Stimulated activated naive CD8-positive, alpha-beta T cell treated with anti-CD3 and anti-CD28 coated beads, Interleukin-15, amount 100 ng/mL, for 72 hours (primary cell): ENCODE results near the gene ARFGAP1.

Experiments used
- ATAC-seq: fragments of 150-1000 bp; cut with Tn5 transposase; 2 replicates; pipeline ENCODE4 v1.10.0; 2021; ENCODE audit warnings: mild to moderate bottlenecking, moderate library complexity
- DNase-seq, 2 donors: peaks; one replicate each; pipeline ENCODE4 v3.0.0; 2021 to 2022
- H3K27ac Mint-ChIP-seq, 2 donors: one replicate each; pipeline ENCODE4 v1.8.0; 2022; ENCODE audit warnings: mild to moderate bottlenecking in 2 of 2, mixed read lengths in 2 of 2, moderate library complexity in 2 of 2
- H3K27me3 Mint-ChIP-seq: one replicate; pipeline ENCODE4 v1.8.0; 2022; ENCODE audit warnings: mixed read lengths
- H3K4me1 Mint-ChIP-seq: one replicate; pipeline ENCODE4 v1.8.0; 2022; ENCODE audit warnings: mild to moderate bottlenecking, mixed read lengths
- H3K4me3 Mint-ChIP-seq, 2 donors: one replicate each; pipeline ENCODE4 v1.8.0; 2022; ENCODE audit warnings: mild to moderate bottlenecking in 2 of 2, mixed read lengths in 2 of 2, moderate library complexity in 1 of 2
- H3K9me3 Mint-ChIP-seq, 2 donors: one replicate each; pipeline ENCODE4 v1.8.0; 2022; ENCODE audit warnings: mixed read lengths in 2 of 2

The ARFGAP1 gene

GRCh38 chr20:63272105-63273058 lies at the start of gene ARFGAP1:
TSS of gene ARFGAP1 (plus strand) at chr20:63272813. CDS start at chr20:63275581, 2,768 bp downstream.
- Mint-ChIP-seq H3K4me1 (peaks cover 34% of the 10 kb centered on the region), H3K27ac (peak within 1 kb of the TSS; percentile 96 to 97), H3K9me3 (no peaks in the 10 kb centered on the region), H3K4me3 (peak within 1 kb of the TSS; percentile 85 to 97), H3K27me3 (no peaks in the 10 kb centered on the region)
- ATAC-seq (peak; percentile 98), DNase-seq (peak; percentile 84 to 87)

- peaks cover under 1% of the 10 kb centered on the region for H3K27me3 Mint-ChIP-seq
- no peak overlapping the region for H3K27ac Mint-ChIP-seq
- ATAC-seq (peak; percentile 65), DNase-seq (peak; percentile 44 to 51)
- no peaks in the 10 kb centered on the region for H3K9me3 Mint-ChIP-seq
- no peak overlapping the region for H3K4me3 Mint-ChIP-seq
- no peaks in the 10 kb centered on the region for H3K4me1 Mint-ChIP-seq
These were observed 49.3 kb upstream of the ARFGAP1 start for GRCh38 chr20:63223121-63223825.

- ATAC-seq (no peak), DNase-seq (no peak)
- Mint-ChIP-seq H3K4me3 (no peak overlapping the region), H3K27me3 (peaks cover 6% of the 10 kb centered on the region), H3K9me3 (no peaks in the 10 kb centered on the region), H3K27ac (no peak overlapping the region), H3K4me1 (no peaks in the 10 kb centered on the region)
These were observed 48.8 kb upstream of the ARFGAP1 start for GRCh38 chr20:63223826-63224207.

- ATAC-seq (no peak), DNase-seq (no peak)
- Mint-ChIP-seq H3K9me3 (no peaks in the 10 kb centered on the region), H3K4me3 (no peak overlapping the region), H3K27me3 (peaks cover 13% of the 10 kb centered on the region), H3K27ac (no peak overlapping the region), H3K4me1 (no peaks in the 10 kb centered on the region)
These were observed 48.1 kb upstream of the ARFGAP1 start for GRCh38 chr20:63224412-63225081.

GRCh38 chr20:63225082-63225454 lies 47.5 kb upstream of the ARFGAP1 start:
- H3K9me3 Mint-ChIP-seq = no peaks in the 10 kb centered on the region
- H3K27ac Mint-ChIP-seq = no peak overlapping the region
- H3K27me3 Mint-ChIP-seq = peaks cover 19% of the 10 kb centered on the region
- no peak overlapping the region for H3K4me3 Mint-ChIP-seq
- no peak for ATAC-seq
- no peaks in the 10 kb centered on the region for H3K4me1 Mint-ChIP-seq
- DNase-seq = no peak

GRCh38 chr20:63226042-63226943 lies 46.3 kb upstream of the ARFGAP1 start:
- H3K27me3 Mint-ChIP-seq = peaks cover 31% of the 10 kb centered on the region
- DNase-seq (no peak), ATAC-seq (no peak)
- H3K4me1 Mint-ChIP-seq = peaks cover 10% of the 10 kb centered on the region
- no peaks in the 10 kb centered on the region for H3K9me3 Mint-ChIP-seq
- H3K27ac Mint-ChIP-seq = peak overlapping the region in 1 of 2 donors; percentile 42
- H3K4me3 Mint-ChIP-seq = no peak overlapping the region

GRCh38 chr20:63227260-63227659 lies 45.4 kb upstream of the ARFGAP1 start:
- H3K27ac Mint-ChIP-seq = no peak overlapping the region
- peaks cover 37% of the 10 kb centered on the region for H3K27me3 Mint-ChIP-seq
- no peak overlapping the region for H3K4me3 Mint-ChIP-seq
- no peaks in the 10 kb centered on the region for H3K9me3 Mint-ChIP-seq
- H3K4me1 Mint-ChIP-seq = peaks cover 10% of the 10 kb centered on the region
- DNase-seq (no peak), ATAC-seq (no peak)

GRCh38 chr20:63228806-63229205 lies 43.8 kb upstream of the ARFGAP1 start:
- DNase-seq = no peak
- peaks cover 52% of the 10 kb centered on the region for H3K27me3 Mint-ChIP-seq

GRCh38 chr20:63230800-63231268 lies 41.8 kb upstream of the ARFGAP1 start:
- H3K27me3 Mint-ChIP-seq = peaks cover 52% of the 10 kb centered on the region
- DNase-seq (no peak), ATAC-seq (no peak)
- no peak overlapping the region for H3K27ac Mint-ChIP-seq
- H3K4me3 Mint-ChIP-seq = no peak overlapping the region
- H3K4me1 Mint-ChIP-seq = peaks cover 25% of the 10 kb centered on the region
- H3K9me3 Mint-ChIP-seq = no peaks in the 10 kb centered on the region

More at GRCh38 chr20:63228806-63229205, 43.8 kb upstream of the ARFGAP1 start:
- Mint-ChIP-seq H3K9me3 (no peaks in the 10 kb centered on the region), H3K4me3 (no peak overlapping the region), H3K4me1 (peaks cover 10% of the 10 kb centered on the region), H3K27ac (no peak overlapping the region)
- ATAC-seq = no peak

- Mint-ChIP-seq H3K27ac (no peak overlapping the region), H3K4me1 (peaks cover 40% of the 10 kb centered on the region), H3K9me3 (no peaks in the 10 kb centered on the region), H3K27me3 (peaks cover 52% of the 10 kb centered on the region), H3K4me3 (no peak overlapping the region)
- DNase-seq (no peak), ATAC-seq (no peak)
These were observed 40.2 kb upstream of the ARFGAP1 start for GRCh38 chr20:63232235-63233060.

- H3K27me3 Mint-ChIP-seq = peaks cover 52% of the 10 kb centered on the region
- ATAC-seq = no peak
These were observed 39.6 kb upstream of the ARFGAP1 start for GRCh38 chr20:63233061-63233344.

GRCh38 chr20:63233924-63234323 lies 38.7 kb upstream of the ARFGAP1 start:
- Mint-ChIP-seq H3K27ac (no peak overlapping the region), H3K27me3 (peaks cover 45% of the 10 kb centered on the region), H3K4me1 (peaks cover 51% of the 10 kb centered on the region), H3K4me3 (no peak overlapping the region), H3K9me3 (no peaks in the 10 kb centered on the region)
- ATAC-seq (no peak), DNase-seq (no peak)

More at GRCh38 chr20:63233061-63233344, 39.6 kb upstream of the ARFGAP1 start:
- no peak overlapping the region for H3K4me3 Mint-ChIP-seq
- no peak overlapping the region for H3K27ac Mint-ChIP-seq
- DNase-seq = no peak
- no peaks in the 10 kb centered on the region for H3K9me3 Mint-ChIP-seq
- peaks cover 42% of the 10 kb centered on the region for H3K4me1 Mint-ChIP-seq

- ATAC-seq (peak; percentile 32), DNase-seq (no peak)
- H3K4me3 Mint-ChIP-seq = peak overlapping the region; percentile 44 to 83
- no peaks in the 10 kb centered on the region for H3K9me3 Mint-ChIP-seq
- no peak overlapping the region for H3K27ac Mint-ChIP-seq
- H3K27me3 Mint-ChIP-seq = peaks cover 36% of the 10 kb centered on the region
- peaks cover 51% of the 10 kb centered on the region for H3K4me1 Mint-ChIP-seq
These were observed 37.8 kb upstream of the ARFGAP1 start for GRCh38 chr20:63234693-63235398.
